SK-N-MC (cell line): ENCODE data around the gene GALR2.

Source experiments
- DNase-seq: peaks from one replicate; pipeline ENCODE4 v3.0.0-alpha.2; 2011; ENCODE audit warnings: low read depth, low spot score
- H3K27ac ChIP-seq: fragments of 200-600 bp; sonication (generic); 2 replicates; pipeline ENCODE4 v1.5.1; 2016; ENCODE audit warnings: mixed run types
- H3K36me3 ChIP-seq: fragments of 200-600 bp; sonication (generic); 2 replicates; pipeline ENCODE4 v1.6.1; 2017; ENCODE audit warnings: antibody characterized with exemption, low read length, mixed read lengths; ENCODE audit not compliant: insufficient read depth
- H3K4me3 ChIP-seq: fragments of 200-600 bp; sonication (generic); 2 replicates; pipeline ENCODE4 v1.5.1; 2016
- H3K9ac ChIP-seq: fragments of 200-600 bp; sonication (generic); 2 replicates; pipeline ENCODE4 v1.8.0; 2017; ENCODE audit warnings: mixed run types, mixed read lengths; ENCODE audit not compliant: insufficient read length
- H3K9me3 ChIP-seq: fragments of 200-600 bp; sonication (generic); 2 replicates; pipeline ENCODE4 v1.6.1; 2017; ENCODE audit warnings: low read depth, mild to moderate bottlenecking, antibody characterized with exemption, low read length, moderate library complexity, mixed read lengths
- EZH2 ChIP-seq: fragments of 200-600 bp; sonication (generic); IDR thresholded peaks from one replicate; pipeline ENCODE4 v1.6.1; 2017; ENCODE audit warnings: antibody characterized with exemption
- FOXP2 ChIP-seq: optimal IDR thresholded peaks from 2 replicates; pipeline ENCODE3; 2011; ENCODE audit warnings: mild to moderate bottlenecking, moderate library complexity; ENCODE audit not compliant: insufficient read depth; ENCODE audit errors: extremely low read length, control extremely low read depth
- POLR2AphosphoS5 ChIP-seq: IDR thresholded peaks from 2 replicates; pipeline ENCODE4 v1.6.1; 2012; ENCODE audit warnings: mild to moderate bottlenecking, low read depth, low read length, borderline replicate concordance

GALR2 gene

GRCh38 chr17:76048025-76048605 is 26.5 kb upstream of the GALR2 start:
- Histone ChIP-seq H3K36me3 (peaks cover 86% of the 10 kb centered on the region), H3K9ac (no peak overlapping the region), H3K9me3 (no peaks in the 10 kb centered on the region), H3K27ac (no peak overlapping the region), H3K4me3 (no peak overlapping the region)
- TF ChIP-seq FOXP2 (no peak), POLR2AphosphoS5 (no peak), EZH2 (no peak)
- no peak for DNase-seq

GRCh38 chr17:76048711-76049110 is 25.9 kb upstream of the GALR2 start:
- Histone ChIP-seq H3K9ac (no peak overlapping the region), H3K4me3 (no peak overlapping the region), H3K9me3 (no peaks in the 10 kb centered on the region), H3K27ac (no peak overlapping the region), H3K36me3 (peaks cover 86% of the 10 kb centered on the region)
- DNase-seq: no peak
- no peak for TF ChIP-seq FOXP2
- no peak for TF ChIP-seq EZH2
- no peak for TF ChIP-seq POLR2AphosphoS5

DNA sequence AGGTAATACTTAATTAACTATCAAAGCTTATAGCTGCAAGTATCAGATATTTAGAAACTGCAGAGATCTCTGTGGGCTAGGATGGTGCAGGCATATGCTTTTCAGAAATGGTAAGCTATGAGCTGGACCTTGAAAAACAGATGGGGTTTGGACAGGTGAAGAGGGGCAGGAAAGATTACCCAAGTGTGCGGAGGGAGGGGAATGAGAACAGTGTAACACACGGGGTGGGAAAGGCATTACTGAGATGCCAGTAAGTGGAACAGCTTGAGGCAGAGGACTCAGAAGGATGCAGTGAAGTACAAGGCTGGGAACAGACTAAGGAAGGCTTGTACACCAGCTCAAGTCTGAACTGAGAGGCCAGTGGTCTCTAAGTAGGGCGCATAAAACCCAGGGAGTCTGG is 25.3 kb upstream of the GALR2 start:
- Histone ChIP-seq H3K4me3 (no peak overlapping the region), H3K27ac (no peak overlapping the region), H3K9ac (no peak overlapping the region), H3K36me3 (peaks cover 85% of the 10 kb centered on the region), H3K9me3 (no peaks in the 10 kb centered on the region)
- no peak for DNase-seq
- no peak for TF ChIP-seq POLR2AphosphoS5
- no peak for TF ChIP-seq FOXP2
- TF ChIP-seq EZH2: no peak

- DNase-seq: no peak
- Histone ChIP-seq H3K9ac (no peak overlapping the region), H3K4me3 (no peak overlapping the region), H3K36me3 (peaks cover 78% of the 10 kb centered on the region), H3K27ac (no peak overlapping the region), H3K9me3 (no peaks in the 10 kb centered on the region)
- TF ChIP-seq FOXP2 (no peak), POLR2AphosphoS5 (no peak), EZH2 (no peak)
Observed at GRCh38 chr17:76049836-76050537, 24.6 kb upstream of the GALR2 start.

DNA sequence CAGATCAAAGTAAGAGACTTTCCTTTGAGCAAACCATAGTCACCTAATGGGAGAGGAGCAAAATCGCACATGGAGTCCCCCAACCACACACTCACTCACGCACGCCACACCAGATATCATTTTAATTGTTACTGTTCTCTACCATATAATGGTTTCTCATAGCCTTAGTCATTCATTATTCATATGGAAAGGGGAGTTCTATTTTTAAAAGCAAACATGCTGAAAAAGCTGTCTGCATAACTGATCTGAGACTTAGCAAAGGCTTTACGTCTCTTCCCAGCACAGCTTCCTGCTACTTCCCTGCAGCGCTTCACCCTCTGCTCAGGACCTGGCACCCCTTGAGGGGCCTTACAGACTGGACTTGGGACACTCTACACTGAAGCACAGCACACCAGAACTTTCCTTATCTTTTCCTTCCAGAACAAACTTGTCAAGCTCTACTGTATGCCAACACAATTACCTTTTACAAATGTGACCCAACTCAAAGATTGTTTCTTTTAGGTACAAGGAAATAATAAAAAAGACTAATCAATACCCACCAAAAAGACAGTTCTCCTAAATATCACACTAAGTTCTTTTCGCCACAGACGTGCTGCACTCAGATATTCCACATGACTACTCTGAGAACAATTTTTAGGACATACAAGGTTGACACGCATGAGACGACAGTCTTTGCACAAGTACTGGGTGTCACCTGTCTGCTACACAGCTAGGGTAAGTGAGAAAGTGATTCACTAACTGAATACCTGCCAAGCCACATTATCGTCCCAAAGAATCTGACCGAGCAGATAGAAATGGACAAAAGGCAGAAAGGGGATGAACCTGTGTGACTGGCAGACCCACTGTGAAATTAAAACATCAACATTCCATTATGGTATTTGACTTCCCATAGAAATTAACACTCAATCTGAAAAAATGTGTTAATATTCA is 23.8 kb upstream of the GALR2 start:
- Histone ChIP-seq H3K4me3 (no peak overlapping the region), H3K36me3 (peaks cover 74% of the 10 kb centered on the region), H3K27ac (peak overlapping the region; percentile 31; the same call in 1 of the 2 replicates), H3K9ac (no peak overlapping the region), H3K9me3 (no peaks in the 10 kb centered on the region)
- TF ChIP-seq POLR2AphosphoS5 (no peak), EZH2 (no peak), FOXP2 (no peak)
- no peak for DNase-seq

DNA sequence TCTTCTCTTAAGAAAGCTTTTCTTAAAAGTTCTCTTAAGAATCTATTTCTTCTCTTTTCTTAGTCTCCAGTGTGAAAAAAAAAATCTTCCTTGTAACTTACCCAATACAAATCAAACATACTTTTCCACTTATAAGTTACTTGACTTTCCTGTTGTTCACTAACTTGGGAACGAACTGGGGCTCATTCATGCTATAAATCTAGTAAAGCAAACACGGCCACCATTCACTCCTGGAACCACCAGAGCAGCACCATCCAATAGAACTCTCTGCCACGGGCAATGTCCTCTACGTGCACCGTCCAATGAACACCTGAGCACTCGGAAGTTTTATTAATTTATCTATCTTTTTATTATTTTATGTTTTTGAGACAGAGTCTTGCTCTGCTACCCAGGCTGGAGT is 23.0 kb upstream of the GALR2 start:
- H3K9me3 ChIP-seq: no peaks in the 10 kb centered on the region
- H3K27ac ChIP-seq: no peak overlapping the region
- H3K9ac ChIP-seq: no peak overlapping the region
- H3K4me3 ChIP-seq: no peak overlapping the region
- DNase-seq: no peak
- TF ChIP-seq FOXP2 (no peak), EZH2 (no peak), POLR2AphosphoS5 (no peak)
- peaks cover 75% of the 10 kb centered on the region for H3K36me3 ChIP-seq

GRCh38 chr17:76053246-76054111 is 21.1 kb upstream of the GALR2 start:
- Histone ChIP-seq H3K27ac (no peak overlapping the region), H3K4me3 (no peak overlapping the region), H3K9ac (no peak overlapping the region), H3K36me3 (peaks cover 75% of the 10 kb centered on the region), H3K9me3 (no peaks in the 10 kb centered on the region)
- TF ChIP-seq POLR2AphosphoS5 (no peak), EZH2 (no peak), FOXP2 (no peak)
- DNase-seq: no peak
